NT2/D1 (cell line): ENCODE results near the gene ARHGAP25.

Experiments
- DNase-seq: peaks from one replicate; pipeline ENCODE4 v3.0.0-alpha.2; 2011; ENCODE audit warnings: low read depth, low spot score
- H3K27me3 ChIP-seq: 2 replicates; pipeline ENCODE4 v1.6.0; 2011; ENCODE audit warnings: mild to moderate bottlenecking; ENCODE audit not compliant: insufficient read length, insufficient read depth
- H3K36me3 ChIP-seq: 2 replicates; pipeline ENCODE4 v1.6.1; 2011; ENCODE audit warnings: mild to moderate bottlenecking, low read length, mixed read lengths; ENCODE audit not compliant: insufficient read depth, insufficient read length
- H3K4me1 ChIP-seq: 2 replicates; pipeline ENCODE4 v1.5.1; 2011; ENCODE audit not compliant: insufficient read depth, insufficient read length
- H3K4me3 ChIP-seq: 2 replicates; pipeline ENCODE4 v1.5.1; 2011; ENCODE audit warnings: low read depth; ENCODE audit not compliant: insufficient read length
- H3K9ac ChIP-seq: 2 replicates; pipeline ENCODE4 v1.6.0; 2011; ENCODE audit warnings: low read depth; ENCODE audit not compliant: insufficient read length
- H3K9me3 ChIP-seq: 2 replicates; pipeline ENCODE4 v1.5.1; 2011; ENCODE audit warnings: mild to moderate bottlenecking, low read length; ENCODE audit not compliant: insufficient read depth
- SUZ12 ChIP-seq: IDR thresholded peaks from 2 replicates; pipeline ENCODE4 v1.6.1; 2011; ENCODE audit not compliant: insufficient read length, insufficient read depth; ENCODE audit errors: extremely low read depth
- YY1 ChIP-seq: IDR thresholded peaks from 2 replicates; pipeline ENCODE4 v1.6.1; 2011; ENCODE audit not compliant: insufficient read length, insufficient read depth
- ZNF274 ChIP-seq: IDR thresholded peaks from 2 replicates; pipeline ENCODE4 v1.6.1; 2011; ENCODE audit warnings: mild to moderate bottlenecking, low read depth, low read length

ARHGAP25 gene

DNA sequence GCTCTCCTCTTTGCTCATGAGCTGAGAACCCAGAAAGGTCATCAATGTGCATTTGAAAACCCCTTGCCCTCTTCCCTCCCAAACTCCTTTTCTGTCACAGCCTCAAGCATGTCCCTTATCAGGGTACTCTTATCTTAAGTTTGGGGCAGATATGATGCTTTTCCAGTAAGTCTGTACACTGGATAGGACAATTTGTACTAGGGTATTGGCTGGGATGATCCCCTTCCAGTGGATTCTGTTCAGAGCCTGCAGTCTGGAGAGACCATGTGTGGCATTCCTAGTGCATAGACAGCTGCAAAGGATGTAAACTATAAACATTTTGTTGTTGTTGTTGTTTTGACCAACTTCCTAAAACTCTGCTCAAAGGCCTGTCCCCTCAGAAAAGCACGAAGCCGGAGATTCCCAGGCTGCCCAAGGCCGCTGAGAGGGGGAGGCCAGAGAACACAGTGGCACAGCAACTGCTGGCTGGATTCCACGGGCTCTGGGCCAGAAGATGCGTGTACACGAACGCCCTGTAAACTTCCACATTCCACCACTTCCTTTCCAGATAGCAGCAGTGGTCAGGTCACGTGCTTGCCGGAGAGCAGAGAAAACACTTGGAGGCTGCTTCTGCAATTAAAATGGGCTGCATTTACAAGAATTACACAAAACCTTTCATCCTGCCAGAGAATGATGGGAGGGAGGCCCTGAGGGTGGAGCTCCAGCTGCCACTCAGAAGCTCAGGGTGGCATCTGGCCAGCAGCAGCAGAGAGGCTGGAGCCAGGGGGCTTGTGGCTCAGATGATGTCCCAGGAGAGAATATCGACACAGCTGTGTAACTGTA is 94.5 kb downstream of the ARHGAP25 start:
- TF ChIP-seq ZNF274 (no peak), SUZ12 (no peak), YY1 (no peak)
- H3K4me3 ChIP-seq, result no peak overlapping the region
- no peaks in the 10 kb centered on the region for H3K9me3 ChIP-seq
- no peak overlapping the region for H3K9ac ChIP-seq
- peak; percentile 32 for DNase-seq
- H3K27me3 ChIP-seq, result no peaks in the 10 kb centered on the region
- H3K36me3 ChIP-seq, result no peaks in the 10 kb centered on the region
- H3K4me1 ChIP-seq, result no peaks in the 10 kb centered on the region

DNA sequence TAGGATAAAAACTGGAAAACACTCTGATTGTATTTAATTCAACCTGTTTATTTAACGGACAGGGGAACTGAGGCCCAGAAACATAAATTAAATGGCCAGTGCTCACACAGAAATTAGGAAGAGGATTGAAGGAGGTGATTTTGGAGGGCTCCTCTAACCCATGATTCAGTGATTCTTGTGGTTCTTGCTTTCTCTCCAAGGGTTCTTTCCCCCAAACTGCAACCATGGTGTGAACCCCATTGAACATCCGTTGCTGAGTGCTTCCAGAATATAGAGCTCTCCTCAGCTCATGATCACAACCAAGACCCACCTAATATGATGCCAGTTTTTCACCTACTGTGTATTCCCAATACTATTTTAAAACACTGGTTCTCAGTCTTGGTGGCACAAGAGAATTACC is 95.1 kb downstream of the ARHGAP25 start:
- Histone ChIP-seq H3K4me3 (no peak overlapping the region), H3K9ac (no peak overlapping the region), H3K36me3 (no peaks in the 10 kb centered on the region), H3K27me3 (no peaks in the 10 kb centered on the region), H3K4me1 (no peaks in the 10 kb centered on the region), H3K9me3 (no peaks in the 10 kb centered on the region)
- no peak for TF ChIP-seq ZNF274
- TF ChIP-seq YY1, result no peak
- DNase-seq, result no peak

DNA sequence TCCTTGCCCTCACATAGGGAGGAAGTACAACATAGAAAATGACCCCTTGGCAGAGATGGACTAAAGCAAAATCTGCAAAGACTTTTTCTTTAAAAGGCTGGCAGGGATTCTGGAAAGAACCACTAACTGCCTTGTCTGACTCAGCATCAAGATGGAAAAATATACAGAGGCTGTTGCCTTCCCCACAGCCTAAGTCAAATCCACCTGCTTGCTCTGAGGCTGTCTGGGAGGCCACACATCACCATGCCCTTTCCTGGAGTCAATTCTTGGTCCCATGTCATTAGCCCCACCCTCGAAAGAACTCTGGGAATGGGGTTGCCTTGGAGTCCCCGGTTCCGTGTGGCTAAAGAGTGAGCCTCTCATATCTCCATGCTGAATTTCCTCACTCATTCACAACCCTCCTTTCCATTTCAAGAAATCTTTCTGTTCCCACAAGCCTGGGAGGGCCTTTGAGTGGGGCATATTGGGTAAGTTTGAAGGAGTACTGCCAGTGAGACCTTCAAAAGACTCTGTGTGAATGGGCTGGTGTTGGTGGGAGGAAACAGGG is 97.1 kb downstream of the ARHGAP25 start:
- no peaks in the 10 kb centered on the region for H3K9me3 ChIP-seq
- no peak overlapping the region for H3K9ac ChIP-seq
- H3K4me3 ChIP-seq, result no peak overlapping the region
- no peaks in the 10 kb centered on the region for H3K36me3 ChIP-seq
- no peak for DNase-seq
- TF ChIP-seq YY1 (no peak), SUZ12 (no peak), ZNF274 (no peak)
- no peaks in the 10 kb centered on the region for H3K27me3 ChIP-seq
- H3K4me1 ChIP-seq, result no peaks in the 10 kb centered on the region

DNA sequence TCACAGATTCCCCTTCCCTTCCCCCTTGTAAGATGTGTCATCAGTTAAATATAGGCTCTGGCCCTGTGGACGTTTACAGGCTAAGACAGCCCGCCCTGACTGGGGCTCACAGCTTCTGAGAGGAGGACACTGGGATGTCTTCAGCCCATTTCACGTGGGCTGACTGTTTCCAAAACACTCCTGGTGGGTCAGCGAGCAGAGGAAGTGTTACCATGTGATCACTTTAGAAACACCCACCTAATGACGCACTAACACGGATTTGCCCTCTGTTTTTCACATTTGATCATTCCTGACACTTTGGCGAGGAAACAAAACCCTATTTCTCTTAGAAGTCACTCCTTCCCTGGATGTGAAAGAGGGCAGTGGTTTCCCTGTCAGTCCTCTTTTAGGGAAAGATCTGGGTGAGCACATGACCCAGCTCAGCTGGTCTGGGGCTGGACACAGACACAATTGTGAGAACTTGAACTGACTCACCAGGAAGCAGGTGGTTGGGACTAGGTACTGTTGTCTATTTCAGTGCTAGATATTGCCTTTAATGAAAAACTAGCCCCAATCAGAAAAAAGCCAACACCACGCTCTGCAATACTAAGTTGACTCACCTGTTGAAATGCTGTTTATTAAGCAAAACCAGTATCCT is 97.7 kb downstream of the ARHGAP25 start:
- no peak for DNase-seq
- Histone ChIP-seq H3K9ac (no peak overlapping the region), H3K4me3 (no peak overlapping the region), H3K27me3 (no peaks in the 10 kb centered on the region), H3K4me1 (no peaks in the 10 kb centered on the region), H3K9me3 (no peaks in the 10 kb centered on the region), H3K36me3 (no peaks in the 10 kb centered on the region)
- no peak for TF ChIP-seq YY1
- no peak for TF ChIP-seq SUZ12
- no peak for TF ChIP-seq ZNF274

DNA sequence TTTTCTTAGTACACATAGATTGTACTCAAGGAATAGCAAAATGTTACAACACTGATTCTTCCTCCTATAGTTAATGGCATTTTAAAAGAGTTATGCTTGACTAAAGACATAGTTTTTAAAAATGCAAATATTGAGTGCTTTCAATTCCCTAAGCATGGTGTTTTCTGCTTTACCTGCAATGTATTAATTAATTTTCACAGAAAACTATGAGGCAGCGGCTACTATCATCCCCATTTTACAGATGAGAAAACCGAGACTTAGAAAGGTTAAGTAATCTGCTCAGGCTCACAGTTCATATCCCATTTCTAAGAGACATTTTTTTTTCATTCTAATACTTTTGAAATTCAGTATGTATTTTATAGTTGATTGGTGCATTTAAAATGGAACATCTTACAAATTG is 98.6 kb downstream of the ARHGAP25 start:
- Histone ChIP-seq H3K4me1 (no peaks in the 10 kb centered on the region), H3K9ac (no peak overlapping the region), H3K4me3 (no peak overlapping the region), H3K36me3 (no peaks in the 10 kb centered on the region), H3K9me3 (no peaks in the 10 kb centered on the region), H3K27me3 (no peaks in the 10 kb centered on the region)
- TF ChIP-seq YY1 (no peak), SUZ12 (no peak), ZNF274 (no peak)
- DNase-seq, result no peak

DNA sequence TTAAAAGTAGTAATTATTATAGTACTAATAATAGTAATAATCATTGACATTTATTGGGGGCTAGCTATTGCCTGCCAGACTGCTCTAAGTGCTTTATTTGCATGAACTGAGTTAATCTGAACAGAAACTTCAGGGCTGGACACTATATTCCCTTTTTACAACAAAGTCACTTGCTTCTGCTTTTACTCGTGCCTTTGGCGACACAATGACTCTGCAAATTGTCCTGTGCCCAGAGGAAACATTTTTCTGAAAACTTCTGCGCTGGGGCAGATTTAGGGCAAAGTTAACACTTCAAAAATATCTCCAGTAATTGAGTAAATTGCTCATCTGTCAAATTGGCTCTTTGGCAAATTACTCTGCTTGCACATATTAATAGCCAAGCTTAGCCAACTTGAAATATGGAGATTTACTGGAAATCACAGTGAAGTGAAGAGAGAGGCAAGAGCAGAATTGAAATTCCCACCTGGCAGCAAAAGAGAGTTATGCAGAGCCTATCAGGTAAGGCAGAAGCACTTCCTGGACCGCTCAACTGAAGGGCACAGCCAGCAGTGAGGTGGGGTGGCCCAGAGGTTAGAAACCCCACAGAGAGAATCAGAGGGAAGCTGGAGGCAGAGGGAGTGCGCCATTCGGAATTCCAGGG is 100.2 kb downstream of the ARHGAP25 start:
- Histone ChIP-seq H3K4me3 (no peak overlapping the region), H3K27me3 (no peaks in the 10 kb centered on the region), H3K36me3 (no peaks in the 10 kb centered on the region), H3K9me3 (peaks cover 11% of the 10 kb centered on the region; the same call in 1 of the 2 replicates), H3K9ac (no peak overlapping the region), H3K4me1 (no peaks in the 10 kb centered on the region)
- TF ChIP-seq YY1, result no peak
- TF ChIP-seq ZNF274, result no peak
- no peak for TF ChIP-seq SUZ12
- DNase-seq, result no peak

DNA sequence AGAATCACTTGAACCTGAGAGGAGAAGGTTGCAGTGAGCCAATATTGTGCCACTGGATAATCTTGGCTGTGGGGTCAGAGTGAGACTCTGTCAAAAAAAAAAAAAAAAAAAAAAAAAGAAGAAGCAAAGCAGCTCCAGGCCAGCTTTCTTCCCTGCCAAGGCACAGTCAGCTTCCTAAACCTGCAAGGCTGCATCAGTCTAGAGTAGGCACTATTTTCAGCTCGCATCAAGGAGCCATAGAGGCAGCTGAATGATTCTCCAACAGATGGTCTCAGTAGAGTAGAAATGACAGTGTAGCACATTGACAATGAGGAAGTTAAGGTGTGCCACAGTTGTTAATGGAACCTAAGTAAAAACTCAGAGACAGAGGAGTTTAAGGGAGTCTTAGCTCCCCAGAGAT is 101.0 kb downstream of the ARHGAP25 start:
- H3K36me3 ChIP-seq, result no peaks in the 10 kb centered on the region
- H3K9me3 ChIP-seq, result peaks cover 11% of the 10 kb centered on the region; the same call in 1 of the 2 replicates
- H3K4me3 ChIP-seq, result no peak overlapping the region
- no peaks in the 10 kb centered on the region for H3K4me1 ChIP-seq
- TF ChIP-seq YY1 (no peak), ZNF274 (no peak), SUZ12 (no peak)
- no peaks in the 10 kb centered on the region for H3K27me3 ChIP-seq
- no peak for DNase-seq
- H3K9ac ChIP-seq, result no peak overlapping the region
